ENCODE data around the gene RPL14. TPM values are rescaled to one million over a fixed set of nuclear protein-coding genes. Genes with fewer than 3 reads are reported as not detected.

RPL14 gene
- total RNA-seq (1,000 to 10,000 TPM in 5 of 7 donors, 100 to 1,000 TPM in 2; 668 to 4,413 (median 2,836) TPM), polyA plus RNA-seq (1,000 to 10,000 TPM; 1,943 to 2,259 TPM)
- long read RNA-seq, donor 1, full-length matches to known transcripts = 712 of 751 reads
- long read RNA-seq, donor 1, partial matches to known transcripts = 18 of 751 reads
- long read RNA-seq, donor 1, other reads (novel, unspliced or antisense) = 21 of 751 reads
- long read RNA-seq, donor 2, full-length matches to known transcripts = 611 of 684 reads
- long read RNA-seq, donor 2, partial matches to known transcripts = 40 of 684 reads
- long read RNA-seq, donor 2, other reads (novel, unspliced or antisense) = 33 of 684 reads
- long read RNA-seq, donor 3, full-length matches to known transcripts = 553 of 572 reads
- long read RNA-seq, donor 3, partial matches to known transcripts = 12 of 572 reads
- long read RNA-seq, donor 3, other reads (novel, unspliced or antisense) = 7 of 572 reads

- Histone ChIP-seq H3K9me3 (no peaks in the 10 kb centered on the region), H3K4me3 (peak within 1 kb of the TSS; percentile 99), H3K4me1 (ENCODE audit: insufficient read depth) (peaks cover 9% of the 10 kb centered on the region), H3K27ac (peak within 1 kb of the TSS; percentile 74 to 81), H3K27me3 (no peaks in the 10 kb centered on the region), H3K36me3 (no peaks in the 10 kb centered on the region)
- TF ChIP-seq CTCF (IDR thresholded peaks at IDR 0.05) (no peak), POLR2A (IDR thresholded peaks at IDR 0.05) (peak; percentile 97), EP300 (IDR thresholded peaks at IDR 0.05) (peak; percentile 16)
- 0% methylated on average over 66 to 79 of the region's 79 CpGs for WGBS, 3 donors
- intact Hi-C loops (cut with DNase I) = loop anchor here in 3 of 4 donors (5.0 to 10.0 kb wide), 3 partner anchors 132 to 150 kb away; partner anchors contain the start of gene EIF1B (in 1 of the 3)
- DNase-seq = peak; percentile 95 to 97 (median 96)
These were observed at the start of gene RPL14 for GRCh38 chr3:40456940-40457823. TSS of gene RPL14 (plus strand) at chr3:40457339. CDS start at chr3:40457472, 133 bp downstream.

GRCh38 chr3:40407611-40408010 is 49.5 kb upstream of the RPL14 start:
- Histone ChIP-seq H3K27me3 (no peaks in the 10 kb centered on the region), H3K9me3 (no peaks in the 10 kb centered on the region), H3K36me3 (no peaks in the 10 kb centered on the region), H3K4me1 (ENCODE audit: insufficient read depth) (peaks cover 3% of the 10 kb centered on the region), H3K27ac (no peak overlapping the region), H3K4me3 (no peak overlapping the region)
- TF ChIP-seq CTCF (IDR thresholded peaks at IDR 0.05) = no peak
- TF ChIP-seq EP300 (IDR thresholded peaks at IDR 0.05) = no peak
- TF ChIP-seq POLR2A (IDR thresholded peaks at IDR 0.05) = no peak
- 71 to 76% (median 73%) methylated on average over 3 of the region's 3 CpGs for WGBS, 3 donors
- intact Hi-C loops (cut with DNase I) = no loop called here
- DNase-seq = no peak

- Histone ChIP-seq H3K4me3 (no peak overlapping the region), H3K27me3 (no peaks in the 10 kb centered on the region), H3K36me3 (no peaks in the 10 kb centered on the region), H3K27ac (no peak overlapping the region), H3K4me1 (ENCODE audit: insufficient read depth) (peaks cover 8% of the 10 kb centered on the region), H3K9me3 (no peaks in the 10 kb centered on the region)
- DNase-seq = no peak
- TF ChIP-seq CTCF (IDR thresholded peaks at IDR 0.05) = no peak
- intact Hi-C loops (cut with DNase I) = no loop called here
- WGBS, 3 donors = 85 to 95% (median 88%) methylated on average over 1 of the region's 1 CpG
These were observed 42.9 kb upstream of the RPL14 start for GRCh38 chr3:40414270-40414669.

- 88 to 95% (median 90%) methylated on average over 2 of the region's 2 CpGs for WGBS, 3 donors
- no peak overlapping the region for H3K4me3 ChIP-seq
These were observed 39.1 kb upstream of the RPL14 start for GRCh38 chr3:40417845-40418543.

More at GRCh38 chr3:40417845-40418543, 39.1 kb upstream of the RPL14 start:
- H3K36me3 ChIP-seq = no peaks in the 10 kb centered on the region
- no peak for DNase-seq
- no peaks in the 10 kb centered on the region for H3K9me3 ChIP-seq
- TF ChIP-seq CTCF (IDR thresholded peaks at IDR 0.05) = no peak
- TF ChIP-seq EP300 (IDR thresholded peaks at IDR 0.05) = no peak
- TF ChIP-seq POLR2A (IDR thresholded peaks at IDR 0.05) = no peak
- intact Hi-C loops (cut with DNase I) = no loop called here
- H3K27me3 ChIP-seq = no peaks in the 10 kb centered on the region
- H3K27ac ChIP-seq = no peak overlapping the region
- peaks cover 3% of the 10 kb centered on the region for H3K4me1 ChIP-seq (ENCODE audit: insufficient read depth)
